Ishikawa (cell line): Measurements from ENCODE around the gene CD302.

Experiments
- CEBPB ChIP-seq: IDR thresholded peaks from 2 replicates; pipeline ENCODE4 v1.6.1; 2012
- CREB1 ChIP-seq: IDR thresholded peaks from 2 replicates; pipeline ENCODE4 v1.6.1; 2012; ENCODE audit warnings: low read depth
- EGR1 ChIP-seq: IDR thresholded peaks from 2 replicates; pipeline ENCODE4 v1.6.1; 2012
- EP300 ChIP-seq: IDR thresholded peaks from 2 replicates; pipeline ENCODE4 v1.6.1; 2012; ENCODE audit warnings: borderline replicate concordance
- FOXM1 ChIP-seq: IDR thresholded peaks from 2 replicates; pipeline ENCODE4 v1.6.1; 2012; ENCODE audit warnings: low read depth, borderline replicate concordance
- MAX ChIP-seq: IDR thresholded peaks from 2 replicates; pipeline ENCODE4 v1.6.1; 2012
- TAF1 ChIP-seq: IDR thresholded peaks from 2 replicates; pipeline ENCODE4 v1.6.1; 2012; ENCODE audit warnings: low read depth, mild to moderate bottlenecking
- TCF12 ChIP-seq: IDR thresholded peaks from 2 replicates; pipeline ENCODE4 v1.6.1; 2012; ENCODE audit warnings: low read depth
- TEAD4 ChIP-seq: IDR thresholded peaks from 2 replicates; pipeline ENCODE4 v1.6.1; 2012
- YY1 ChIP-seq: IDR thresholded peaks from 2 replicates; pipeline ENCODE4 v1.6.1; 2012; ENCODE audit warnings: low read depth
- TF ChIP-seq, protein P1 (sequence below): IDR thresholded peaks from 2 replicates; pipeline ENCODE4 v1.6.1; 2012; ENCODE audit warnings: low read depth, mild to moderate bottlenecking
- TF ChIP-seq, protein P2 (sequence below): IDR thresholded peaks from 2 replicates; pipeline ENCODE4 v1.6.1; 2012

- TF ChIP-seq TCF12: no peak
- TF ChIP-seq, protein P1, sequence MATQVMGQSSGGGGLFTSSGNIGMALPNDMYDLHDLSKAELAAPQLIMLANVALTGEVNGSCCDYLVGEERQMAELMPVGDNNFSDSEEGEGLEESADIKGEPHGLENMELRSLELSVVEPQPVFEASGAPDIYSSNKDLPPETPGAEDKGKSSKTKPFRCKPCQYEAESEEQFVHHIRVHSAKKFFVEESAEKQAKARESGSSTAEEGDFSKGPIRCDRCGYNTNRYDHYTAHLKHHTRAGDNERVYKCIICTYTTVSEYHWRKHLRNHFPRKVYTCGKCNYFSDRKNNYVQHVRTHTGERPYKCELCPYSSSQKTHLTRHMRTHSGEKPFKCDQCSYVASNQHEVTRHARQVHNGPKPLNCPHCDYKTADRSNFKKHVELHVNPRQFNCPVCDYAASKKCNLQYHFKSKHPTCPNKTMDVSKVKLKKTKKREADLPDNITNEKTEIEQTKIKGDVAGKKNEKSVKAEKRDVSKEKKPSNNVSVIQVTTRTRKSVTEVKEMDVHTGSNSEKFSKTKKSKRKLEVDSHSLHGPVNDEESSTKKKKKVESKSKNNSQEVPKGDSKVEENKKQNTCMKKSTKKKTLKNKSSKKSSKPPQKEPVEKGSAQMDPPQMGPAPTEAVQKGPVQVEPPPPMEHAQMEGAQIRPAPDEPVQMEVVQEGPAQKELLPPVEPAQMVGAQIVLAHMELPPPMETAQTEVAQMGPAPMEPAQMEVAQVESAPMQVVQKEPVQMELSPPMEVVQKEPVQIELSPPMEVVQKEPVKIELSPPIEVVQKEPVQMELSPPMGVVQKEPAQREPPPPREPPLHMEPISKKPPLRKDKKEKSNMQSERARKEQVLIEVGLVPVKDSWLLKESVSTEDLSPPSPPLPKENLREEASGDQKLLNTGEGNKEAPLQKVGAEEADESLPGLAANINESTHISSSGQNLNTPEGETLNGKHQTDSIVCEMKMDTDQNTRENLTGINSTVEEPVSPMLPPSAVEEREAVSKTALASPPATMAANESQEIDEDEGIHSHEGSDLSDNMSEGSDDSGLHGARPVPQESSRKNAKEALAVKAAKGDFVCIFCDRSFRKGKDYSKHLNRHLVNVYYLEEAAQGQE: no peak
- no peak for TF ChIP-seq EGR1
- TF ChIP-seq TEAD4: no peak
- TF ChIP-seq EP300: no peak
- TF ChIP-seq CEBPB: no peak
- no peak for TF ChIP-seq CREB1
- no peak for TF ChIP-seq FOXM1
- TF ChIP-seq, protein P2, sequence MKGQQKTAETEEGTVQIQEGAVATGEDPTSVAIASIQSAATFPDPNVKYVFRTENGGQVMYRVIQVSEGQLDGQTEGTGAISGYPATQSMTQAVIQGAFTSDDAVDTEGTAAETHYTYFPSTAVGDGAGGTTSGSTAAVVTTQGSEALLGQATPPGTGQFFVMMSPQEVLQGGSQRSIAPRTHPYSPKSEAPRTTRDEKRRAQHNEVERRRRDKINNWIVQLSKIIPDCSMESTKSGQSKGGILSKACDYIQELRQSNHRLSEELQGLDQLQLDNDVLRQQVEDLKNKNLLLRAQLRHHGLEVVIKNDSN: no peak
- no peak for TF ChIP-seq YY1
- no peak for TF ChIP-seq TAF1
- TF ChIP-seq MAX: no peak
These were observed 31.4 kb upstream of the CD302 start for GRCh38 chr2:159829376-159829775.
